ENCODE measurements around the gene SEC16A.

DNA sequence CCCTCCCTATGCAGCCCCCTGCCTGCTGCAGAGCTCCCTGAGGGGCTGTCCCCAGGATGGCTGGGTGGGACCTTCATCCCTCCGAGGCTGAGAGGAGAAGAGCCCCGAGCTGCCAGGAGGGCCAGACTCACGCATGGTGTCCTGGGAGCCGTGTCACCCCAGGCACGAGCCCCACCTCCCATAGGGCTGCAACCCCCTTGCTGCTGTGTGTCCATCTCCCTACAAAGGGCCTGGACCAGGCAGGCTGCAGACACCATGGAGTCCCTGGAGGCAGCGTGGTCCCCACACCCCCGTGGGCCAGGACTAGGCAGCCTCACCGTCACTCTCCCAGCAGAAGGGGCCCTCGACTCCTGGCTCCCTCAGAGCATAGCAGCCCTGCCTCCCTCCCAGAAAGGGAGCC lies 11.2 kb upstream of the SEC16A start:
- TF ChIP-seq CTCF (IDR thresholded peaks at IDR 0.05; ENCODE audit: poor library complexity) (no peak), EZH2phosphoT487 (IDR thresholded peaks at IDR 0.05; ENCODE audit: low read depth, severe bottlenecking, unreplicated experiment) (no peak), EZH2 (IDR thresholded peaks at IDR 0.05; ENCODE audit: borderline replicate concordance) (no peak)
